SK-N-MC (cell line): ENCODE measurements around the gene FAM187B.

ENCODE experiments used
- DNase-seq: peaks from one replicate; pipeline ENCODE4 v3.0.0-alpha.2; 2011; ENCODE audit warnings: low read depth, low spot score
- H3K27ac ChIP-seq: fragments of 200-600 bp; sonication (generic); 2 replicates; pipeline ENCODE4 v1.5.1; 2016; ENCODE audit warnings: mixed run types
- H3K36me3 ChIP-seq: fragments of 200-600 bp; sonication (generic); 2 replicates; pipeline ENCODE4 v1.6.1; 2017; ENCODE audit warnings: antibody characterized with exemption, low read length, mixed read lengths; ENCODE audit not compliant: insufficient read depth
- H3K4me3 ChIP-seq: fragments of 200-600 bp; sonication (generic); 2 replicates; pipeline ENCODE4 v1.5.1; 2016
- H3K9ac ChIP-seq: fragments of 200-600 bp; sonication (generic); 2 replicates; pipeline ENCODE4 v1.8.0; 2017; ENCODE audit warnings: mixed run types, mixed read lengths; ENCODE audit not compliant: insufficient read length
- H3K9me3 ChIP-seq: fragments of 200-600 bp; sonication (generic); 2 replicates; pipeline ENCODE4 v1.6.1; 2017; ENCODE audit warnings: low read depth, mild to moderate bottlenecking, antibody characterized with exemption, low read length, moderate library complexity, mixed read lengths
- EZH2 ChIP-seq: fragments of 200-600 bp; sonication (generic); IDR thresholded peaks from one replicate; pipeline ENCODE4 v1.6.1; 2017; ENCODE audit warnings: antibody characterized with exemption
- FOXP2 ChIP-seq: optimal IDR thresholded peaks from 2 replicates; pipeline ENCODE3; 2011; ENCODE audit warnings: mild to moderate bottlenecking, moderate library complexity; ENCODE audit not compliant: insufficient read depth; ENCODE audit errors: extremely low read length, control extremely low read depth
- POLR2AphosphoS5 ChIP-seq: IDR thresholded peaks from 2 replicates; pipeline ENCODE4 v1.6.1; 2012; ENCODE audit warnings: mild to moderate bottlenecking, low read depth, low read length, borderline replicate concordance

The FAM187B gene

DNA sequence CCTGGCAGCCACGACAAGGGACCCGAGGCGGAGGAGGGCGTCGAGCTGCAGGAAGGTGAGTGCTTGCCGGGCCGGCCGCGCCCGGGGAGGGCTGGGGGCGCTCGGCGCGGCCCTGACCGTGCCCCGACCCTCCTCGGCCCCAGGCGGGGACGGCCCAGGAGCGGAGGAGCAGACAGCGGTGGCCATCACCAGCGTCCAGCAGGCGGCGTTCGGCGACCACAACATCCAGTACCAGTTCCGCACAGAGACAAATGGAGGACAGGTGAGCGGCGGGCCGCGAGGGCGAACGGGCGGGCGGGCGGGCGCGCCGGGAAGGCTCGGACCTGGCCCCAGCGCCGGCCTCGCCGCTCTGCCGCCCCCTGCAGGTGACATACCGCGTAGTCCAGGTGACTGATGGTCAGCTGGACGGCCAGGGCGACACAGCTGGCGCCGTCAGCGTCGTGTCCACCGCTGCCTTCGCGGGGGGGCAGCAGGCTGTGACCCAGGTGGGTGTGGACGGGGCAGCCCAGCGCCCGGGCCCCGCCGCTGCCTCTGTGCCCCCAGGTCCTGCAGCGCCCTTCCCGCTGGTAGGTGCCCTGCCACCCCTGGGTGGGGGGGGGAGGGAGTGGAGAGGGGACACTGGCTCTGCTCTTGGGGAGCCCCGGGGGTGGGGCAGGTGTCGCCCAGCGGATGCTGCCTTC is 41.0 kb upstream of the FAM187B start:
- H3K27ac ChIP-seq: no peak overlapping the region
- TF ChIP-seq EZH2 (no peak), FOXP2 (no peak), POLR2AphosphoS5 (no peak)
- H3K9me3 ChIP-seq: no peaks in the 10 kb centered on the region
- peaks cover 30% of the 10 kb centered on the region; the same call in 1 of the 2 replicates for H3K36me3 ChIP-seq
- peak overlapping the region; percentile 75 for H3K9ac ChIP-seq
- DNase-seq: no peak
- peak overlapping the region; percentile 76 for H3K4me3 ChIP-seq

DNA sequence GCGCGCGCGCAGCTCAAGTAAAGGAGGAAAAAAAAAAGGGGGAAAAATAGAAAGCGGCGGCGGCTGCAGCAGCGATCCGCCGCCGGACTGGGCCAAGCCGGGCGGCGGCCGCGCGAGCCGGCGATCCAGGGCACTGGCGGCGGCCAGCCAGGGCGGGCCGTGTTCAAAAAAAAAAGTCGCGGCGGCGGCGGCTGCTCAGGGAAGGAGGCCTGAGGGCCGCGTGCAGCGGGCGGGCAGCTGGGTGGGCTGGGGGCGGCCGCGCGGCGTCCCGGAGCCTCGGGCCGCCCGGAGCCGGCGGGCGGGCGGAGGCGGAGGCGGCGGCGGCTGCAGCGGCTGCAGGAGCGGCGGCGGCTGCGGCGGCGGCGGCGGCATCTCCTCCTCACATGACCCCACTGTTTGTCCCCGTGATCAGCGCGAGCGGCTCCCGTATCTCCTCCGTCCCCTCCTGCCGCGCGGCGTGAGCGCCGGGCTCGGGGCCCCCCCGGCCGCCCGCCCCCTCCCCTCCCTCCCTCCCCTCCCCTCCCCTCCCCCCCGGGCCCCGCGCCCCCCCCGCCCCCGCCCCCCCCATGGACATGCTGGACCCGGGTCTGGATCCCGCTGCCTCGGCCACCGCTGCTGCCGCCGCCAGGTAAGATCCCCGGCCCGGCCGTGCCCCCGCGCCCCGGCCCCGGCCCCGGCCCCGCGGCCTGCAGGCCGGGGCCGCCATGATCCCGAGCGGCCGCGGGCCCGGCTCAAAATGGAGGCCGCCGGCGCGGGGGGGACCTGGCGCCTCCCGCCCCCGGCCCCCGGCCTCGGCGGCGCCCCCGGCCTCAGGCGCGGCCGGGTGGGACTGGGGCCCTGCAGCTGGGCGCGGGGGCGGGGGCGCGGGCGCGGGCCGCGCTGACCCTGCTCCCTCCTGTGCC is 40.2 kb upstream of the FAM187B start, which contains the start of gene USF2:
Gene USF2, plus strand, starts transcription at position 427 of the 902 bp plus-strand sequence. Its CDS starts 140 bp downstream, at position 567.
- TF ChIP-seq POLR2AphosphoS5 (no peak), EZH2 (no peak), FOXP2 (no peak)
- peak within 1 kb of the TSS; percentile 84 for H3K27ac ChIP-seq
- peak within 1 kb of the TSS; percentile 98 for H3K9ac ChIP-seq

DNA sequence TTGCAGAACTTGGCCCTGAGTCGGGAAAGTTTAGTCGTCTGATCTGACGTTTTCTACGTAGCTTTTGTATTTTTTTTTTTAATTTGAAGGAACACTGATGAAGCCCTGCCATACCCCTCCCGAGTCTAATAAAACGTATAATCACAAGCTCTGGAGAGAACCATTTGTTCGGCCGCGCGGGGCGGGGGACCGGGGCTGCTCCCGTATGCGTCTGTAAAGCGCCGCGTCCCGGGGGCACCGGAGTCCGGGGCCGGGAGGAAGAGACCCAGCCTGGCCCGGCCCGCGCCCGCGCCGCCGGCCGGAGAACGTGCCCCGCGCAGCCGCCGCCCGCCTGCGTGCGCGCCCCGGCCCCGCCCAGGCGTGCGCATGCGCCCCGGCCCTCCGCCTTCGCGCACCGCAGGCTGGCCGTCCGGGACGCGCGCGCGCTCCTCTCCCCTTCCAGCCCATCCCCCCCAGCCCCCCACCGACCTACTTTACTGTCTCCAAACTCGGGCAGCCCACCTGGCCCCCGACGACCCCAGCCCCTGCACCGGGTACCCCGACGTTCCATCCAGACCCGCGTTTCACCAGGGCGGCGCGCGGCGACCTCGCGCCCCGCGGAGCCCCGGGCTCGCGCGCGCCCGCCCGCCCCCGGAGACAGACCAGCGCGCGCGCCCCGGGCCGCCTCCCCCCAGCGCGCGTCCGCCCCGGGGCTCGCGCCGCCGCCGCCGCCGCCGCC is 39.4 kb upstream of the FAM187B start:
- Histone ChIP-seq H3K9me3 (no peaks in the 10 kb centered on the region), H3K36me3 (peaks cover 20% of the 10 kb centered on the region; the same call in 1 of the 2 replicates), H3K9ac (peak overlapping the region; percentile 98), H3K27ac (peak overlapping the region; percentile 84), H3K4me3 (peak overlapping the region; percentile 97)
- TF ChIP-seq EZH2 (no peak), POLR2AphosphoS5 (peak; percentile 69), FOXP2 (no peak)
- DNase-seq: no peak

More for the DNA sequence above, 40.2 kb upstream of the FAM187B start, which contains the start of gene USF2:
- no peak for DNase-seq
- Histone ChIP-seq H3K36me3 (peaks cover 28% of the 10 kb centered on the region; the same call in 1 of the 2 replicates), H3K4me3 (peak within 1 kb of the TSS; percentile 97), H3K9me3 (no peaks in the 10 kb centered on the region)

DNA sequence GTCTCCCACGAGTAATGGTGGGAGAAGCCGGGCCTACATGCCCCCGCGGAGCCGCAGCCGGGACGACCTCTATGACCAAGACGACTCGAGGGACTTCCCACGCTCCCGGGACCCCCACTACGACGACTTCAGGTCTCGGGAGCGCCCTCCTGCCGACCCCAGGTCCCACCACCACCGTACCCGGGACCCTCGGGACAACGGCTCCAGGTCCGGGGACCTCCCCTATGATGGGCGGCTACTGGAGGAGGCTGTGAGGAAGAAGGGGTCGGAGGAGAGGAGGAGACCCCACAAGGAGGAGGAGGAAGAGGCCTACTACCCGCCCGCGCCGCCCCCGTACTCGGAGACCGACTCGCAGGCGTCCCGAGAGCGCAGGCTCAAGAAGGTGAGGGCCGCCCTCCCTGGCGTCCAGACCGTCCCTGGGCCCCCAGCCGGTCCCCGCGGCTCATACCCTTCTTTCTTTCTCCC is 38.8 kb upstream of the FAM187B start:
- peak overlapping the region; percentile 97 for H3K4me3 ChIP-seq
- peaks cover 20% of the 10 kb centered on the region; the same call in 1 of the 2 replicates for H3K36me3 ChIP-seq
- no peak for DNase-seq
- TF ChIP-seq FOXP2: no peak
- no peak for TF ChIP-seq EZH2
- TF ChIP-seq POLR2AphosphoS5: peak; percentile 27; the same call in 1 of the 2 replicates
- H3K9ac ChIP-seq: peak overlapping the region; percentile 98
- no peaks in the 10 kb centered on the region for H3K9me3 ChIP-seq
- peak overlapping the region; percentile 84 for H3K27ac ChIP-seq

DNA sequence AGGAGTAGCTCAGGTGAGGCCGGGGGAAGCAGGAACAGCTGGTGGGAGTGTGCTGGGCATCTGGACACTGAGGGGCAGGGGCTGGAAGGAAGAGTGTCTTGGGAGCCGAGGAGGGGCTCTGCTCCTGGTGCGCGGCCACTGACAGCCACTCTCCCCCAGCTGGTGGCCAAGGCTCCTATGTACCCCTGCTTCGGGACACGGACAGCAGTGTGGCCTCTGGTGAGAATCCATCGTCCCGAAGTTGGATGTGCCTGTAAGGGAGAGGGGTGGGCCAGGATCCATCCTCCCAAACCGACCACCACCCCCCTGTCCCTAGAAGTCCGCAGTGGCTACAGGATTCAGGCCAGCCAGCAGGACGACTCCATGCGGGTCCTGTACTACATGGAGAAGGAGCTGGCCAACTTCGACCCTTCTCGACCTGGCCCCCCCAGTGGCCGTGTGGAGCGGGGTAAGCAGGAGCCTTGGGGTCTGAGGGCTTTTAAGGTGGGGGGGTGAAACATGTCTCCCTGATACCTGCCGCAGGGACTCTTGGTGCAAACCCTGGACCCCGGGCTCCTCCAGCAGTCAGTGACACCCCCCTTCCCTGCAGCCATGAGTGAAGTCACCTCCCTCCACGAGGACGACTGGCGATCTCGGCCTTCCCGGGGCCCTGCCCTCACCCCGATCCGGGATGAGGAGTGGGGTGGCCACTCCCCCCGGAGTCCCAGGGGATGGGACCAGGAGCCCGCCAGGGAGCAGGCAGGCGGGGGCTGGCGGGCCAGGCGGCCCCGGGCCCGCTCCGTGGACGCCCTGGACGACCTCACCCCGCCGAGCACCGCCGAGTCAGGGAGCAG is 38.2 kb upstream of the FAM187B start:
- DNase-seq: no peak
- no peaks in the 10 kb centered on the region for H3K9me3 ChIP-seq

DNA sequence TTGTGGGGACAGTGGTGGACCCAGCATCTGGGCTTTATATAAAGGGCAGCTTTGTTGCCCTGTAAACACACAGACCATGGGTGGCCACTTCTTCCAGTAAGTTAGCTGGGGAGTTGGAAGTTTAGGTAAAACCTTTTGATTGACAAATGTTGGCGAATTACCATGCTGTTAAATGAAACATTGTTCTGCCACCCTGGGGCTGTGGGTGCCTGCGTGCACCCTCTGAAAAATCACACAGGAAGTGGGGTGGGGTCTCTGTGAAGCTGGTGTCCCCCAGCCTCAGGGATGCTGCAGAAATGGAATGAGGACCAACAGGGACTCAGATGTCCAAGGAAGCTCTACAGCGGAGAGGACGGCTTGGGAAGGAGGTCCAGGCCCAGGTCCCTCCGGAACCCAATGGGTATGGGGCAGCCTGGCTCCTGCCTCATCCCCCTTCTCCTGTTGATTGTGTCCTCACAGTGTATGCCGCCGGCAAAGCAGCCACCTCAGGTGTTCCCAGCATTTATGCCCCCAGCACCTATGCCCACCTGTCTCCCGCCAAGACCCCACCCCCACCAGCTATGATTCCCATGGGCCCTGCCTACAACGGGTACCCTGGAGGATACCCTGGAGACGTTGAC is 37.5 kb upstream of the FAM187B start:
- H3K9me3 ChIP-seq: no peaks in the 10 kb centered on the region
- DNase-seq: no peak
- peaks cover 9% of the 10 kb centered on the region; the same call in 1 of the 2 replicates for H3K36me3 ChIP-seq
- H3K9ac ChIP-seq: no peak overlapping the region
- H3K4me3 ChIP-seq: no peak overlapping the region
- no peak overlapping the region for H3K27ac ChIP-seq
- TF ChIP-seq POLR2AphosphoS5 (no peak), EZH2 (no peak), FOXP2 (no peak)

More for the DNA sequence above, 38.2 kb upstream of the FAM187B start:
- H3K4me3 ChIP-seq: peak overlapping the region; percentile 97
- no peak overlapping the region for H3K27ac ChIP-seq
- peaks cover 16% of the 10 kb centered on the region; the same call in 1 of the 2 replicates for H3K36me3 ChIP-seq
- H3K9ac ChIP-seq: peak overlapping the region; percentile 98
- TF ChIP-seq POLR2AphosphoS5 (no peak), EZH2 (no peak), FOXP2 (no peak)

DNA sequence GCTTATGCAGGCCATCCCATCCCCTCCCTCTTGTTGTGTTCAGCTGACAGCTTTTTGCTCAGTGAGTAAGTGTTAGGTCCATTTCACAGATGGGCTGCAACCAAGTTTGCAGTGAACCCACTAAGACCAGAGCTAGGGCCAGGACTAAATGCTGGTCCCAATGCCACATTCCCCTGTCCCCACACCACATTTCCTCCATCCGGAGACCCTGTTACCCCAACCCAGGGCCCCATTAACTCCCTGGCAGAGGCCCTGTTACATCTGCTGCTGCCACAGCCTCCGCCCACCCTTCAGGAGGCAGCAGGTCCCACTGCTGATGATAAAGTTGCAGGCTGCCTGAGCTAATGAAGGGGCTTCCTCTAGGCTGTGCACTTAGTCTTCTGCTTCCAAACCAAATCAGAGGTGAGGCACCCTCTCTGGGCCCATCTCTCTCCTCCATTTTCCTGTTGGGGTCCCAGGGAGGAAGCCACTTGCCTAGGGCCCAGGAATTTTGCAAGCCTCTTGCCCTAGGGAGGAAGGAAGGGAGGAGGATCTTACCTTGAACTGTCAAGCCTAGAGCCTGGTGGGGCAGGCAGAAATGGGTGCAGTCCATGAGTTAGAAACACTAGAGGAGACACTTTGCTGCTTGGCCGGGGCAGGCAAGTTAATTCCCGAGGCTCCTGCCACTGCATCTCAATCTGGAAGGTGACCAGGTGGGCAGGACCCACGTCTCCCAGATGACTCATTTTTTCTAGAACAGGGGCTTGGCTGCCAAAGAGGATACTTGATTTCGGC is 36.8 kb upstream of the FAM187B start:
- H3K9me3 ChIP-seq: no peaks in the 10 kb centered on the region
- no peak for TF ChIP-seq EZH2
- no peak for TF ChIP-seq FOXP2
- no peak; the same call in 1 of the 2 replicates for TF ChIP-seq POLR2AphosphoS5
- H3K4me3 ChIP-seq: no peak overlapping the region
- H3K9ac ChIP-seq: no peak overlapping the region
- H3K27ac ChIP-seq: no peak overlapping the region
- DNase-seq: no peak
- H3K36me3 ChIP-seq: peaks cover 2% of the 10 kb centered on the region; the same call in 1 of the 2 replicates
